Stimulated activated CD4-positive, alpha-beta T cell treated with anti-CD3 and anti-CD28 coated beads, Interleukin-4, amount 100 ng/mL, for 1 hour (primary cell): ENCODE data around the gene BMP6.

Experiments used
- DNase-seq: peaks from one replicate; pipeline ENCODE4 v3.0.0-alpha.2; 2020

Gene BMP6

DNA sequence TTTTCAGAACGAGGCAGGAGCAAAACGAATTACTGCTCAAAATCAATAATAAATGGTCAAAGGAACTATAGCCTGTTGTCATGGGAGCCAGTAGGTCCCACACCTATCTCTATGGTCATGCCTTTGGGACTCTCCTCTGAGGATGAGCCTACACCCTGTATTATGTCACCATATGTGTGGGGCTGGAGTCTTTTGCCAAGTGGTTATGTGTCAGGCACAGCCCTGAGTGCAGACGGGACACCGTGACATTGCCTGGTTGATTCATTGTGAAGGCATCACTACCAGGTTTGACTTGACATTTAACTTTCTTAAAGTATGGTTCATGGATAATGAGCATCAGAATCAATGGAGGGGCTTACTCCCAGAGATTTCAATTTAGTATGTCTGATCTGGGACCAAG lies 23.6 kb downstream of the BMP6 start:
- DNase-seq: no peak

DNA sequence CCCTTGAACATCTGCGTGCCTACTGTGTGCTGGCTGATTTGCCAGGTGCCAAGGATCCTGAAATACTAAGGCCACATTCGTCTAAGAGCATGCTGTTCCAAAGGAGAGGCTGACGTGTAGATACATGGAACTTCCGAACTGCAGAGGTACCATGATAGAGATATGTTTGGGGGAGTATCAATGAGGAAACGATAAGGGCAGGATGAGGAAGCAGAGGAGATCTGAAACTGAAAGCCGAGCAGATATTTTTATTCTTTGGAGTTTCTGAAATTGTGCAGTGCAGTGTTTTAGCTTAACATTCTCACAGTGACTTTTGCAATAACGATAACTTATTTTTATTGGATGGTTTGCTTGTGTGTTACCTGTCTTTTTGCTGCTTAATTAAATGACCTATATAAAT lies 24.3 kb downstream of the BMP6 start:
- DNase-seq: no peak

DNA sequence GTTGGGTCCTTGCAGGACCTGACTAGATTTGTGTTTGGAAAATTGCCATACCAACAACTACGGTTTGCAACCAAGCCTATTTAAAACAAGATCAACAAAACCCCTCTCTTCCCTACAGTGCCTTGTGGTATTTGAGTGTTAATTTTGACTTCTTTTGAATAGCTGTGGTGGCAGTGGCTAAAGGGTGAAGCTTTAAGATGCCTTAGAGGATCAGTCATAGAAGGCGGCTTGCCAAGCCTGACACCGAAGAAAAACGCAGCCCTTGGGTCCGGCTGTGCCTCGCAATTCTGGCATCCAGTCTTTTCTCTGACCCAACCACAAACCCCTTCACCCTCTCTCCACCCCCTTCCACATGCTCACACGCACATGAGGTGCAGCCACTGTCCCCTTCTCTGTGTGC lies 32.6 kb downstream of the BMP6 start:
- no peak for DNase-seq

GRCh38 chr6:7759320-7759719 lies 33.4 kb downstream of the BMP6 start:
- DNase-seq: no peak

GRCh38 chr6:7761051-7761450 lies 35.2 kb downstream of the BMP6 start:
- DNase-seq: no peak

GRCh38 chr6:7762760-7763159 lies 36.9 kb downstream of the BMP6 start:
- DNase-seq: no peak

GRCh38 chr6:7763881-7764280 lies 38.0 kb downstream of the BMP6 start:
- no peak for DNase-seq

GRCh38 chr6:7765575-7766325 lies 39.9 kb downstream of the BMP6 start:
- DNase-seq: no peak

- no peak for DNase-seq
These were observed 43.8 kb downstream of the BMP6 start for GRCh38 chr6:7769702-7770101.

- no peak for DNase-seq
These were observed 44.2 kb downstream of the BMP6 start for GRCh38 chr6:7770111-7770510.

GRCh38 chr6:7770601-7771000 lies 44.7 kb downstream of the BMP6 start:
- no peak for DNase-seq

- no peak for DNase-seq
These were observed 47.4 kb downstream of the BMP6 start for GRCh38 chr6:7773322-7773721.

DNA sequence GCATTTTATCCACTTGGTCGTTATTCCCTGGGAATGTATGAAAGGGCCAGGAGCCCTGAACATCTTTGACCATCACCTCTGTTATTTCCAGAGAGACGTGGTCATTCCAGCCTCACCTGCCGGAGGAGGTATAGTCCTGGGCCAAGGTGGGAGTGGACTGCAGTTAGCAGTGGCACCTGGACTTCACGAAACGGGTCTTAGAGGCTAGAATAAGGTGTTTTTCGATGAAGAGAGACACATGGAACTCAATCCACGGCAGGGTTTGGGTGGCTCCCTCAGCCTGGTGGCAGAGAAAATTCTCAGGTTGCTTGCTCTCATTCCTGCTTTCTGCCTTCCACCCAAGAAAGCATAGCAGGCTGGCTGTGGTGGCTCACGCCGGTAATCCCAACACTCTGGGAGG lies 48.0 kb downstream of the BMP6 start:
- DNase-seq: no peak

- no peak for DNase-seq
These were observed 50.6 kb downstream of the BMP6 start for GRCh38 chr6:7776509-7776908.

DNA sequence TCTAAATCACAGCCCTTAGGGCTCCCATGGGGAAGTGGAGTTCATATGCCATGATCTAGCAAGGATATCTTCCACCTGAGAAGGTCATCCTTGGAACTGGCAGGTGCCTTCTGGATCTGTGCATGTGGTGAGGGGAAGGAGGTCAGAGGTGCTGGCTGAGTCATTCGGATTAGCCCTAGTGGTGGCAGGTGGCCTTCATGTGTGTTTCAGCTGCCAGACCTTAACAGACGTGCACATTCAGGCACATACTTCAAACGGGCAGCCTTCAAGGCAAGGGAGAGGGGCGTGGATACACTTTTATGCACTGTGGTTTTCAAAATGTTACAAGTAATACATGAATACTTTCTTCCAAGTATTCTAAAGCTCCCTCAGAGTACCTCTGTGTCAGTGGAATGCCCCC lies 51.2 kb downstream of the BMP6 start:
- DNase-seq: no peak

DNA sequence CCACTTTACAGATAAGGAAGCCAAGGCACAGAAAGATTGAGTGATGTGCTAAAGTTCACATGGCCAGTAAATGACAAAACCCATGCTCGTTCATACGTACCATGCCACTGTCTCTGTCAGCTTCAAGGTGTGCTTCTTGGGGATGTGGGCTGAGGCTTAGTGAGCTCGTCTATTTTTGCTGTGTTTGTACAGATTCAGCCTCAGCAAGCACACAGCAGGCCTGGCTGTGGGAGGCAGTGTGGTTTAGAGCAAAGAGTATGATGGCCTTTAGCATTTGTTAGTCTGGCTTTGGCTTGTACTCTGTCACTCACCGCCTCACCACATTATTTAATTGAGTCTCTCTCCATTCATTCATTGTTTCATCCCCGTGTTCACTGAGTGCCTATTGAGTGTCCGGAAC lies 55.3 kb downstream of the BMP6 start:
- no peak for DNase-seq

GRCh38 chr6:7784248-7784647 lies 58.3 kb downstream of the BMP6 start:
- DNase-seq: no peak

GRCh38 chr6:7784706-7785105 lies 58.8 kb downstream of the BMP6 start:
- no peak for DNase-seq

- no peak for DNase-seq
These were observed 59.5 kb downstream of the BMP6 start for GRCh38 chr6:7785243-7786035.

- no peak for DNase-seq
These were observed 60.3 kb downstream of the BMP6 start for GRCh38 chr6:7786214-7786661.

GRCh38 chr6:7787137-7787608 lies 61.3 kb downstream of the BMP6 start:
- DNase-seq: no peak

GRCh38 chr6:7787731-7788130 lies 61.8 kb downstream of the BMP6 start:
- DNase-seq: no peak

DNA sequence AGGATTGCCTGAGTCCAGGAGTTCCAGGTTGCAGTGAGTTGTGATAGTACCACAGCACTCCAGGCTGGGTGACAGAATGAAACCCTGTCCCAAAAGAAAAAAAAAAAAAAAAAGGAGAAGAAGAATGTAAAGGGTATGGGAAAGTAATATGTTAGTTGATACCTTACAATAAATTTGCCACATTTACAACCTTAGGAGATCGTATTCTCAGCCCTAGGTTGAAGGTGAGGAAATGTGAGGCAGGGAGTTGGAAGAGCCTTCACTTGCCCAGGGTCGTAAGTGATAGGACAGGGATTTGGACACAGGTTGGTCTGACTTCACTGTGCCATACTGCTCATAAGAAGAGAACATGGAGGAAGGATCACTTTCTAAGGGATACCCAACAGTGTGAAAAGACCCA lies 68.6 kb downstream of the BMP6 start:
- no peak for DNase-seq

DNA sequence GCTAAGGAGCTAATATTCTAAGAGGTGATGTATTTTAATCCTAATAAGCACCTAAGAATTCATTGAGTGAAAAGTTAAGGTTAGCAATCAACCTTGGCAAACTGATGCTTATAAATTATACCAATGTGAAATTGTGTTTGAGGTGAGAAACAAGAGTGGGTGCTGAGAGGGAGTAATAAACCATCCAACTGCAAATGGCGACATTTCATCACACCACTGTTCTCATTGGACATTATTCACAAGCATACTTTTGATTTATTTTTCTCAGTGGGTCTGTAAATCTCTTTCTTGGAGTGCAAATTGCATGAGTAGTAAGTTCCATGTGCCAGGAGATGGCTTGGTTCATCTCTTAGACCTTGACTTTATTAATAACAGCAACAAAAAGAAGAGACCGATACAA lies 71.5 kb downstream of the BMP6 start:
- no peak for DNase-seq
